Stimulated activated CD4-positive, alpha-beta T cell treated with anti-CD3 and anti-CD28 coated beads, TNF-alpha, amount 100 ng/mL, for 4 hours (primary cell): ENCODE results near the gene POU6F2.

Source experiments
- DNase-seq, 3 experiments: peaks; one replicate each; pipeline ENCODE4 v3.0.0-alpha.2; 2020; ENCODE audit warnings: low read depth in 3 of 3

POU6F2 gene

GRCh38 chr7:39399986-39400385 is 422.3 kb downstream of the POU6F2 start:
- DNase-seq: no peak

- DNase-seq: no peak
These were observed 423.1 kb downstream of the POU6F2 start for GRCh38 chr7:39400836-39401235.

GRCh38 chr7:39402034-39402433 is 424.3 kb downstream of the POU6F2 start:
- DNase-seq: no peak

GRCh38 chr7:39404907-39405306 is 427.2 kb downstream of the POU6F2 start:
- DNase-seq: no peak

- no peak for DNase-seq
These were observed 427.9 kb downstream of the POU6F2 start for GRCh38 chr7:39405581-39405980.

- no peak for DNase-seq
These were observed 428.8 kb downstream of the POU6F2 start for GRCh38 chr7:39406467-39406866.

GRCh38 chr7:39407137-39407536 is 429.4 kb downstream of the POU6F2 start:
- no peak for DNase-seq

GRCh38 chr7:39407723-39408122 is 430.0 kb downstream of the POU6F2 start:
- no peak for DNase-seq

GRCh38 chr7:39408906-39409305 is 431.2 kb downstream of the POU6F2 start:
- no peak for DNase-seq

GRCh38 chr7:39410582-39410981 is 432.9 kb downstream of the POU6F2 start:
- no peak for DNase-seq

- DNase-seq: no peak
These were observed 436.0 kb downstream of the POU6F2 start for GRCh38 chr7:39413636-39414223.

GRCh38 chr7:39414224-39415035 is 436.7 kb downstream of the POU6F2 start:
- peak in 2 of 3 experiments; percentile 5 to 9 for DNase-seq

- no peak for DNase-seq
These were observed 437.5 kb downstream of the POU6F2 start for GRCh38 chr7:39415091-39415787.

GRCh38 chr7:39416866-39417265 is 439.2 kb downstream of the POU6F2 start:
- DNase-seq: no peak

- DNase-seq: no peak
These were observed 439.9 kb downstream of the POU6F2 start for GRCh38 chr7:39417642-39418041.

- no peak for DNase-seq
These were observed 443.5 kb downstream of the POU6F2 start for GRCh38 chr7:39421251-39421650.

- no peak for DNase-seq
These were observed 444.0 kb downstream of the POU6F2 start for GRCh38 chr7:39421661-39422060.

GRCh38 chr7:39428221-39428620 is 450.5 kb downstream of the POU6F2 start:
- DNase-seq: no peak

- DNase-seq: no peak
These were observed 451.7 kb downstream of the POU6F2 start for GRCh38 chr7:39429421-39429820.

- DNase-seq: no peak
These were observed 452.7 kb downstream of the POU6F2 start for GRCh38 chr7:39430441-39430840.

- DNase-seq: no peak
These were observed 453.4 kb downstream of the POU6F2 start for GRCh38 chr7:39430909-39431641.

- DNase-seq: no peak
These were observed 454.7 kb downstream of the POU6F2 start for GRCh38 chr7:39432368-39432767.
